Spleen (tissue), 7 donors: Measurements from ENCODE around the gene LMOD3.

Experiments used
- CTCF ChIP-seq, 11 experiments: fragments of 200-600 bp in 7 of 11; fragments of 450-650 bp in 4 of 11; sonication (generic) in 4 of 11; IDR thresholded peaks in 8 of 11; conservative IDR thresholded peaks in 3 of 11; 1 replicate in 7 of 11; 2 replicates in 4 of 11; pipeline versions ENCODE4 v1.4.0 to v1.8.0; 2016 to 2021; ENCODE audit warnings: antibody characterized with exemption in 11 of 11, inconsistent platforms in 4 of 11, mild to moderate bottlenecking in 1 of 11
- POLR2A ChIP-seq, 3 donors: fragments of 450-650 bp; IDR thresholded peaks; one replicate each; pipeline ENCODE4 v1.5.1; 2017; ENCODE audit warnings: antibody characterized with exemption in 3 of 3, mild to moderate bottlenecking in 1 of 3
- POLR2AphosphoS5 ChIP-seq, 3 donors: sonication (generic); formaldehyde crosslinking; IDR thresholded peaks; one replicate each; pipeline ENCODE4 v1.5.1; 2017; ENCODE audit warnings: antibody characterized with exemption in 3 of 3
- donor health status: DM: no; HTN: no; CAD: no; lungs with moderate emphysema.
- donor health status: DM: no; HTN: no; CAD: no.
- donor health status: DM: no; HTN: no; CAD: no.

GRCh38 chr3:69107841-69108240, 14.6 kb downstream of the LMOD3 start:
- TF ChIP-seq CTCF (IDR thresholded peaks at IDR 0.05 in 8 of 11, conservative IDR thresholded peaks at IDR 0.05 in 3 of 11): no peak
- TF ChIP-seq POLR2AphosphoS5 (IDR thresholded peaks at IDR 0.05): no peak
- no peak for TF ChIP-seq POLR2A (IDR thresholded peaks at IDR 0.05)
